Transverse colon (tissue), 4 donors: ENCODE measurements around the gene NHLH1. TPM values are rescaled to one million over a fixed set of nuclear protein-coding genes. Genes with fewer than 3 reads are reported as not detected.
A peak's percentile ranks its signal among the peaks of the same experiment; 100 is the strongest.

ENCODE experiments used
- DNase-seq: peaks from one replicate; pipeline ENCODE4 v3.0.0-alpha.2; 2019
- H3K27ac ChIP-seq, 4 donors: fragments of 200-600 bp; sonication (generic); 2 replicates each; pipeline ENCODE4 v1.5.1; 2016 to 2018; ENCODE audit warnings: inconsistent platforms in 4 of 4
- H3K27me3 ChIP-seq: fragments of 200-600 bp; sonication (generic); 2 replicates; pipeline ENCODE4 v1.5.1; 2017; ENCODE audit warnings: inconsistent platforms
- H3K36me3 ChIP-seq, 4 donors: fragments of 200-600 bp; sonication (generic); 2 replicates each; pipeline ENCODE4 v1.5.1; 2017 to 2019; ENCODE audit warnings: inconsistent platforms in 4 of 4
- H3K4me1 ChIP-seq, 4 donors: fragments of 200-600 bp; sonication (generic); 2 replicates each; pipeline ENCODE4 v1.5.1; 2017 to 2020; ENCODE audit warnings: inconsistent platforms in 4 of 4
- H3K4me3 ChIP-seq, 4 donors: fragments of 200-600 bp; sonication (generic); 1 replicate in 1 of 4; 2 replicates in 3 of 4; pipeline versions ENCODE4 v1.5.1 to v1.6.1; 2017 to 2019; ENCODE audit warnings: inconsistent platforms in 4 of 4
- H3K9me3 ChIP-seq, 2 donors: fragments of 200-600 bp; sonication (generic); 2 replicates each; pipeline ENCODE4 v1.5.1; 2017 to 2019; ENCODE audit warnings: inconsistent platforms in 2 of 2
- EP300 ChIP-seq: sonication (generic); formaldehyde crosslinking; IDR thresholded peaks from one replicate; pipeline ENCODE4 v1.6.1; 2017; ENCODE audit warnings: antibody characterized with exemption, low read depth
- POLR2A ChIP-seq: fragments of 450-650 bp; IDR thresholded peaks from one replicate; pipeline ENCODE4 v1.6.1; 2016; ENCODE audit warnings: antibody characterized with exemption, mild to moderate bottlenecking, moderate library complexity
- POLR2AphosphoS5 ChIP-seq, 3 donors: sonication (generic); formaldehyde crosslinking; IDR thresholded peaks; one replicate each; pipeline ENCODE4 v1.6.1; 2016; ENCODE audit warnings: antibody characterized with exemption in 3 of 3
- WGBS, 2 donors: methylation state at CpG; one replicate each; pipeline ENCODE4 v1.1.5; 2018; ENCODE audit warnings: low coverage in 1 of 2; 5-methylcytosine and 5-hydroxymethylcytosine counted together
- in situ Hi-C, 4 donors: fragments of 200-750 bp; cut with MboI; loops; one replicate each; pipeline versions ENCODE4 v1.15.0 to v1.15.1; 2017; ENCODE audit warnings: low sequenced_read_pairs in 3 of 4, low pct_ligation_motif_present in 1 of 4, low pct_unique_long_range_greater_than_20kb in 1 of 4
- intact Hi-C: fragments of 100-400 bp; cut with DNase I; formaldehyde crosslinking; loops from one replicate; pipeline ENCODE4 v1.15.1; 2023; ENCODE audit warnings: low total_unique reads
- total RNA-seq, 4 donors: library from RNA; depleted of rRNA; stranded (reverse); fragments of >200 nt; gene quantifications; one replicate each; pipeline ENCODE4 v1.1.0, GENCODE V29; 2016
- TF ChIP-seq, protein P1 (sequence below), 5 experiments: fragments of 200-600 bp in 3 of 5; fragments of 450-650 bp in 2 of 5; sonication (generic) in 3 of 5; IDR thresholded peaks; 1 replicate in 2 of 5; 2 replicates in 3 of 5; pipeline ENCODE4 v1.5.1; 2016 to 2017; ENCODE audit warnings: antibody characterized with exemption in 5 of 5, inconsistent platforms in 3 of 5, mild to moderate bottlenecking in 2 of 5, moderate library complexity in 1 of 5

Gene NHLH1
- total RNA-seq, 4 donors from 2014 or later: not detected

DNA sequence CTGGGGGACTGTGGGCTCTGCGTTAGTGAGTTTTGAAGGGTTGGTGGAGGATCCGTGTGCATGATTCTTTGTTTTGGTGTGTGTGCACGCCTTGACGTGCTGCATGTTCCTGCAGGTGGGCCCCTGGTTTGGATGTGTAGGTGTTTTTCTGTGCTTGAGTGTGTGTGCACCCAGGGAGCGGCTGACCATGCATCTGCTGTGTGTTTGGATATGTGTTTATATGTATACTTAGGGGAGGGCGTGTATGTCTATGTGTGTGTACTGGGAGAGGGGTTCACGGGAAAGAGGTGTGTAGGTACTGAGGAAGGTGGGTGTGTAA, 34.6 kb downstream of the NHLH1 start:
- no peak for DNase-seq
- intact Hi-C loops (no loop called here), in situ Hi-C loops (no loop called here)
- Histone ChIP-seq H3K36me3 (no peaks in the 10 kb centered on the region), H3K4me3 (peak overlapping the region in 3 of 4 donors; percentile 71 to 90 (median 90)), H3K9me3 (no peaks in the 10 kb centered on the region), H3K27me3 (peaks cover 12% of the 10 kb centered on the region), H3K4me1 (peaks cover 0 to 20% (median 8%) of the 10 kb centered on the region in 4 donors), H3K27ac (peak overlapping the region in 1 of 4 donors; percentile 81)
- TF ChIP-seq EP300 (no peak), POLR2AphosphoS5 (IDR thresholded peaks at IDR 0.05) (no peak), POLR2A (no peak)
- TF ChIP-seq, protein P1, sequence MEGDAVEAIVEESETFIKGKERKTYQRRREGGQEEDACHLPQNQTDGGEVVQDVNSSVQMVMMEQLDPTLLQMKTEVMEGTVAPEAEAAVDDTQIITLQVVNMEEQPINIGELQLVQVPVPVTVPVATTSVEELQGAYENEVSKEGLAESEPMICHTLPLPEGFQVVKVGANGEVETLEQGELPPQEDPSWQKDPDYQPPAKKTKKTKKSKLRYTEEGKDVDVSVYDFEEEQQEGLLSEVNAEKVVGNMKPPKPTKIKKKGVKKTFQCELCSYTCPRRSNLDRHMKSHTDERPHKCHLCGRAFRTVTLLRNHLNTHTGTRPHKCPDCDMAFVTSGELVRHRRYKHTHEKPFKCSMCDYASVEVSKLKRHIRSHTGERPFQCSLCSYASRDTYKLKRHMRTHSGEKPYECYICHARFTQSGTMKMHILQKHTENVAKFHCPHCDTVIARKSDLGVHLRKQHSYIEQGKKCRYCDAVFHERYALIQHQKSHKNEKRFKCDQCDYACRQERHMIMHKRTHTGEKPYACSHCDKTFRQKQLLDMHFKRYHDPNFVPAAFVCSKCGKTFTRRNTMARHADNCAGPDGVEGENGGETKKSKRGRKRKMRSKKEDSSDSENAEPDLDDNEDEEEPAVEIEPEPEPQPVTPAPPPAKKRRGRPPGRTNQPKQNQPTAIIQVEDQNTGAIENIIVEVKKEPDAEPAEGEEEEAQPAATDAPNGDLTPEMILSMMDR (IDR thresholded peaks at IDR 0.05): no peak
- 38 to 46% methylated on average over 2 to 7 of the region's 7 CpGs for WGBS, 2 donors

DNA sequence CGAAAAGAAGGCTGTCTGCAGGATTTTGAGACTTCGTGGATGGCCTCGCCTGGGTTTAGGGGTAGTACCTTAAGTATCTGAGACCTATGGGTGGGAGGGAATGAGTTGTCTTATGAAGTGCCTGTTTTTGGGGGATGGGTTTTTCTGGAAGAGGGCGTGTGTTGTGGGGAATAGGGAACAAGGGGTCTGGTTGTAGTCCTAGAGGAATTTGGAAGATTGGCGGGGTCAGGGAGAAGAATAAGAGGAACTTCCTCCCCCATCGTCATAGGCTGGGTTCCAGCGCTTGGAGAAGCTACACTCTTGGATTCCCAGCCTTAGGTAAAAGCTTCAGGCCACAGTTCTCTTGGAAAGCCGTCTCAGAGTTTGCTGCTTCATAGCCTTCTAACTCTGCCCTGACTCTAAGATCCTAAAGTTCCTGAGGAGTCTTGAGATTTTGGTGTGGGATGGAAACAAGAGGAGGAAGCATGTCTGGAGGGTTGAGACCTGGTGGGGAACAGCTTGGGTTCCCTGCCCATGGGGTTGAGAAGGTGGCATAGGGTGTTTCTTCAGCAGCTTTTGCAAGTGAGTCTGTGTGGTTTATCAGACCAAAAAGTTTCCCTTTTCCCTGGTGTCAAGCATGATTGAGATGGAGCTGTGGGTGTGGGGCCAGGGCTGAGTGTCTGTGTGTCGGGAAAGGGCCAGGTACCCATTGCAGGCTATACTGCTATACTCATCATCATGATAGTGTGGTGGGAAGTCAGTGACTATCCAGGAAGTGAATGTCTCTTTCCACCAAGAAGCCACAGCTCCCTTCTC, 35.3 kb downstream of the NHLH1 start:
- intact Hi-C loops: no loop called here
- 75 to 79% methylated on average over 3 to 9 of the region's 9 CpGs for WGBS, 2 donors
- no peaks in the 10 kb centered on the region for H3K36me3 ChIP-seq
- no peak overlapping the region for H3K27ac ChIP-seq
- no peak for TF ChIP-seq EP300
- TF ChIP-seq POLR2A: no peak
- TF ChIP-seq POLR2AphosphoS5 (IDR thresholded peaks at IDR 0.05): no peak
- TF ChIP-seq, protein P1 (IDR thresholded peaks at IDR 0.05): no peak
- peaks cover 12% of the 10 kb centered on the region for H3K27me3 ChIP-seq
- DNase-seq: no peak
- no peaks in the 10 kb centered on the region for H3K9me3 ChIP-seq
- H3K4me1 ChIP-seq: peaks cover 0 to 20% (median 8%) of the 10 kb centered on the region in 4 donors
- H3K4me3 ChIP-seq: no peak overlapping the region
- in situ Hi-C loops: no loop called here

GRCh38 chr1:160403244-160403643, 36.4 kb downstream of the NHLH1 start:
- Histone ChIP-seq H3K36me3 (no peaks in the 10 kb centered on the region), H3K27ac (no peak overlapping the region), H3K27me3 (peaks cover 12% of the 10 kb centered on the region), H3K4me3 (no peak overlapping the region), H3K4me1 (peaks cover 0 to 26% (median 12%) of the 10 kb centered on the region in 4 donors), H3K9me3 (no peaks in the 10 kb centered on the region)
- intact Hi-C loops: no loop called here
- no peak for TF ChIP-seq POLR2A
- TF ChIP-seq, protein P1 (IDR thresholded peaks at IDR 0.05): no peak
- no peak for TF ChIP-seq EP300
- no peak for TF ChIP-seq POLR2AphosphoS5 (IDR thresholded peaks at IDR 0.05)
- in situ Hi-C loops: no loop called here
- WGBS, 2 donors: 76 to 90% methylated on average over 1 to 3 of the region's 3 CpGs
- DNase-seq: no peak

DNA sequence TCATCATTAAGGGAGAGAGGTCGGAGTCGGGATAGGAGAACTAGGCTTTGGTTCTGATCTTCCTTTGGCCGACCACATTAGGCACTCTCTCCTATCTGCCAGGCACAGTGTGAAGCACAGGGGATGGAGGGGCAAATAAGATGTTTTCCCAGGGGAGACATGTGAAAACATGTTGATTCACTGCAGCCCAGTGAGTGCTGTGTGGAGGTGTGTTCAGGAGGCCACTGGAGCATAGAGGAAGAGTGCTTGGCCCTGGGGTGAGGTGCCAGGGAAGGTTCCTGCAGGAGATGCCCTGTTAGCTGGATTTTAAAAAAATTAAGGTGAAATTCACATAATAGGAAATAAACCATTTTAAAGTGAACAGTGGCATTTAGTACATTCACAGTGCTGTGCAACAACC, 37.2 kb downstream of the NHLH1 start:
- in situ Hi-C loops (no loop called here), intact Hi-C loops (no loop called here)
- 82 to 92% methylated on average over 3 of the region's 3 CpGs for WGBS, 2 donors
- Histone ChIP-seq H3K4me3 (no peak overlapping the region), H3K4me1 (peaks cover 0 to 30% (median 14%) of the 10 kb centered on the region in 4 donors), H3K27me3 (peaks cover 12% of the 10 kb centered on the region), H3K36me3 (no peaks in the 10 kb centered on the region), H3K27ac (no peak overlapping the region), H3K9me3 (no peaks in the 10 kb centered on the region)
- TF ChIP-seq EP300 (no peak), POLR2A (no peak), POLR2AphosphoS5 (IDR thresholded peaks at IDR 0.05) (no peak)
- TF ChIP-seq, protein P1 (IDR thresholded peaks at IDR 0.05): no peak
- DNase-seq: no peak
